Endothelial cell of umbilical vein (primary cell): Measurements from ENCODE around the gene NOX5. TPM values are rescaled to one million over a fixed set of nuclear protein-coding genes. Genes with fewer than 3 reads are reported as not detected.

Experiments
- BruUV-seq: library from RNA; stranded (reverse); fragments of 400-500 nt; replicated peaks from 2 replicates; lab custom pipeline; 2021; lab: Mats Ljungman, UMichigan
- CTCF ChIA-PET: fragments of 300-600, 350-600 bp; sonication (Branson Sonifier 250); formaldehyde crosslinking; loops from one replicate; lab custom pipeline; 2021; ENCODE audit warnings: antibody characterized with exemption, inconsistent platforms; lab: Charles Lee
- POLR2A ChIA-PET: fragments of 300-600, 350-600 bp; sonication (Branson Sonifier 250); formaldehyde crosslinking; loops from one replicate; lab custom pipeline; 2021; ENCODE audit warnings: antibody characterized with exemption, inconsistent platforms; lab: Charles Lee
- DNase-seq: peaks from one replicate; pipeline ENCODE4 v3.0.0-alpha.2; 2011; ENCODE audit warnings: low read depth, low spot score
- FAIRE-seq: peaks from 2 replicates; lab custom pipeline; 2011; peaks lifted over from hg19 to GRCh38; lab: Jason Lieb, UNC
- H2AFZ ChIP-seq: 2 replicates; pipeline ENCODE4 v1.6.0; 2012; ENCODE audit warnings: low read depth, low read length, control low read depth, inconsistent platforms
- H3K27ac ChIP-seq: 2 replicates; pipeline ENCODE4 v1.5.1; 2011; ENCODE audit warnings: low read depth, mild to moderate bottlenecking, control low read depth, low read length, moderate library complexity; ENCODE audit not compliant: insufficient read depth
- H3K27me3 ChIP-seq, 2 experiments: 2 replicates each; pipeline versions ENCODE4 v1.6.0 to v1.6.1; 2011; ENCODE audit warnings: low read length in 2 of 2, mixed read lengths in 1 of 2; ENCODE audit not compliant: control insufficient read depth in 2 of 2, insufficient read depth in 2 of 2
- H3K36me3 ChIP-seq, 2 experiments: 2 replicates in 1 of 2; 3 replicates in 1 of 2; pipeline ENCODE4 v1.5.1; 2011; ENCODE audit warnings: low read length in 2 of 2, mild to moderate bottlenecking in 1 of 2, moderate library complexity in 1 of 2; ENCODE audit not compliant: control insufficient read depth in 2 of 2, insufficient read depth in 2 of 2; ENCODE audit errors: extremely low read depth in 1 of 2
- H3K4me1 ChIP-seq: 3 replicates; pipeline ENCODE4 v1.5.1; 2011; ENCODE audit warnings: mild to moderate bottlenecking, low read length; ENCODE audit not compliant: control insufficient read depth, insufficient read depth; ENCODE audit errors: extremely low read depth
- H3K4me2 ChIP-seq: 2 replicates; pipeline ENCODE4 v1.6.1; 2011; ENCODE audit warnings: low read length, control low read depth, mixed read lengths; ENCODE audit not compliant: insufficient read depth
- H3K4me3 ChIP-seq, 3 experiments: fragments of 200-600 bp in 1 of 3; sonication (generic), shearing (Covaris generic) in 1 of 3; replicated peaks in 1 of 3; 2 replicates each; pipeline ENCODE4 v1.5.1; 2011 to 2016; ENCODE audit warnings: control low read depth in 3 of 3, low read length in 3 of 3, mild to moderate bottlenecking in 2 of 3, inconsistent platforms in 1 of 3, low read depth in 1 of 3, moderate library complexity in 1 of 3; ENCODE audit not compliant: insufficient read depth in 1 of 3
- H3K79me2 ChIP-seq: 2 replicates; pipeline ENCODE4 v1.6.0; 2012; ENCODE audit warnings: low read length, inconsistent platforms; ENCODE audit not compliant: control insufficient read depth, insufficient read depth
- H3K9ac ChIP-seq: replicated peaks from 2 replicates; pipeline ENCODE3; 2011; ENCODE audit warnings: low read length, control low read depth; ENCODE audit not compliant: insufficient read depth; ENCODE audit errors: extremely low read depth
- H3K9me1 ChIP-seq: replicated peaks from 3 replicates; pipeline ENCODE4 v1.6.0; 2011; ENCODE audit warnings: mild to moderate bottlenecking, low read length; ENCODE audit not compliant: control insufficient read depth, insufficient read depth; ENCODE audit errors: extremely low read depth
- H3K9me3 ChIP-seq: replicated peaks from 2 replicates; pipeline ENCODE4 v1.5.1; 2012; ENCODE audit warnings: low read length, inconsistent platforms; ENCODE audit not compliant: control insufficient read depth, insufficient read depth
- H4K20me1 ChIP-seq: replicated peaks from 2 replicates; pipeline ENCODE3; 2011; ENCODE audit warnings: mild to moderate bottlenecking, low read length; ENCODE audit not compliant: control insufficient read depth, insufficient read depth; ENCODE audit errors: extremely low read depth
- JUN ChIP-seq: IDR thresholded peaks from 2 replicates; pipeline ENCODE4 v1.6.1; 2011; ENCODE audit warnings: borderline replicate concordance, low read depth; ENCODE audit not compliant: insufficient read length, insufficient read depth
- dilution Hi-C: fragments of 300-500 bp; cut with MboI; formaldehyde crosslinking; loops from one replicate; pipeline ENCODE4 v1.15.0; 2019; ENCODE audit warnings: low sequenced_read_pairs; ENCODE audit not compliant: extremely low pct_ligation_motif_present
- intact Hi-C: fragments of 100-400 bp; cut with micrococcal nuclease; formaldehyde crosslinking; loops from one replicate; pipeline ENCODE4 v1.10.0; 2022
- polyA plus RNA-seq, 4 experiments: library from polyadenylated mRNA; depleted of rRNA in 3 of 4; stranded (reverse) in 3 of 4; unstranded in 1 of 4; fragments of >200 nt; gene quantifications; 2 replicates each; pipeline versions ENCODE4 v1.2.1 to v1.2.3, GENCODE V29; 2011 to 2012; ENCODE audit warnings: missing spikeins in 1 of 4
- total RNA-seq: library from RNA; stranded (reverse); gene quantifications from 2 replicates; pipeline ENCODE4 v1.2.3, GENCODE V29; 2021
- TF ChIP-seq, protein P1 (sequence below): IDR thresholded peaks from 2 replicates; pipeline ENCODE4 v1.6.1; 2011; ENCODE audit not compliant: insufficient read depth, insufficient read length

NOX5 gene
- total and polyA plus RNA-seq, 2 donors (not counting 3 experiments of a cell fraction or from before 2014, with no cell fraction given) = 0.08 TPM; not detected in 1

DNA sequence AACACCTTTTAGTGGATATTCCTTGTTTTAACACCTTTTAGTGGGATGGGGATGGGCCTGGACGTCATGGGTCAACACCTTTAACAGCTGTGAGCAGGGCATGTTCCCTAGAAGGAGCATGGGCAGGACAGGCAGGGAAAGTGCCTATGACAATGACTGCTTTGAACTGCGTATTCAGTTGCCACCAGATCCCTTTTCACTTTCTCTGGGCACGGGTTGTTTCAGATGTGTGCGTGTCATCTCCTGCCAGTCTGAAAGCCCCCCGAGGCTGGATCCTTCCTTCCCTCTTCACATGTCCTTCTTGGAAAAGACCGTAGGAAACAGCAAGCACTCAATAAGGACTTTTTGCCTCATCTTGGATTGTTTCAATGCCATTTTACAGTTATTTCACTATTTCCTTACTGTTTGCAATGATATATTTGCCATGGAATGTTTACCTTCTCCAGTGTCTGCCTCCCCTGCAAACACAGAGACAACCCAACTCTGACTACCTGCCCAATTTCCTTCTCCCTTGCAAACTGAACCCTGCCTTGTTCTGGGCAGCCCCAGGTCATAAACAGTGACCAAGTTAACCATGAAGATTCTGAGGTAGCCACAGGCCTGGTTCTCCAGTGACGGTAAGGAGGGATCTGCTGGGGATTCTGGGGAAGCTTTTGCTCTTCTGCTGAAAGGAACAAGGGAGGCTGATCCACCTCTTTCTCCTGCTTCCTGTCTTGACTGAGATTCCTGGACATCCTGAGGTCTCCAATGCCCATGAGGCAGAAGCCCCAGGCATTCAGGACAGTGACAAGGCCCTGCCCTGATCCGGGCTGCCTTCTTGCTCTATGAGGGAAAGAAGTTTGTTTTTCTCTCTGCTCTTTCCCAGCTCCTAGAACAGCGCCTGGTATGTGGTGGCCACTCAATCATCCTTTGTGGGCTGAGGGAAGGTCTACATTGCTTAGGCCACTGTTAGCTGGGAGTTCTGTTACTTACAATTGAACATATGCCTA, 51.8 kb downstream of the NOX5 start:
- H3K79me2 ChIP-seq = no peaks in the 10 kb centered on the region
- BruUV-seq = no TSS peak
- H3K4me1 ChIP-seq = peaks cover under 1% of the 10 kb centered on the region
- intact Hi-C loops (no loop called here), dilution Hi-C loops (no loop called here)
- CTCF ChIA-PET = interaction anchor here (1.5 kb wide), 1 partner anchor 159 kb away, joined by 7 read pairs; no protein-coding TSS in a partner anchor
- no peaks in the 10 kb centered on the region for H3K36me3 ChIP-seq
- H2AFZ ChIP-seq = no peak overlapping the region
- no peak overlapping the region for H3K4me3 ChIP-seq
- no peaks in the 10 kb centered on the region for H3K9me1 ChIP-seq
- POLR2A ChIA-PET = no interaction called here
- no peaks in the 10 kb centered on the region for H4K20me1 ChIP-seq
- DNase-seq = no peak
- no peak for TF ChIP-seq JUN
- no peaks in the 10 kb centered on the region for H3K9me3 ChIP-seq
- H3K9ac ChIP-seq = no peak overlapping the region
- H3K27me3 ChIP-seq = no peaks in the 10 kb centered on the region
- no peak for FAIRE-seq
- no peak overlapping the region for H3K27ac ChIP-seq
- H3K4me2 ChIP-seq = no peak overlapping the region

DNA sequence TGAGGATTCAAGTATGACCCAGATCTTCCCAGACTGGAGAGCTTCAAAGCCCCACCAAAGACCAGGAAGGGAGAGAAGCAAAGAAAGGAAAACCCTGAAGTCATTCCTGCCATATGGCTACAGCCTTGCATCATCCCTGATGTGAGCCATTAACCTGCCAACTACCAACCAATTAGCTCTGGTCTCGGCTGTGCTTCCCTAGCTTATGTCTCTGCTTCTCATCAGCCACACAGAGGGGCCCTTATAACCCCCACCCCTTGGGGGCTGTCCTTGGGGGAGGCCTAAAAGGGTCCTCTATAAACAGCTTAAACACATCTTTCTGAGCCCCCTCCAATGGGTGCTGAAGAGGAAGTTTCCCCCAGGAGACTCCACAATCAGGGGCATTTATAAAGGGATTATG, 52.8 kb downstream of the NOX5 start:
- no peaks in the 10 kb centered on the region for H3K36me3 ChIP-seq
- POLR2A ChIA-PET = no interaction called here
- H3K4me3 ChIP-seq = no peak overlapping the region
- no peaks in the 10 kb centered on the region for H3K79me2 ChIP-seq
- H3K27ac ChIP-seq = no peak overlapping the region
- intact Hi-C loops (no loop called here), dilution Hi-C loops (no loop called here)
- CTCF ChIA-PET = interaction anchor here (1.1 to 2.9 kb wide), 3 partner anchors 8 to 158 kb away, joined by 5 to 9 read pairs (median 7); no protein-coding TSS in a partner anchor
- H3K9me3 ChIP-seq = no peaks in the 10 kb centered on the region
- no peak for FAIRE-seq
- TF ChIP-seq, protein P1, sequence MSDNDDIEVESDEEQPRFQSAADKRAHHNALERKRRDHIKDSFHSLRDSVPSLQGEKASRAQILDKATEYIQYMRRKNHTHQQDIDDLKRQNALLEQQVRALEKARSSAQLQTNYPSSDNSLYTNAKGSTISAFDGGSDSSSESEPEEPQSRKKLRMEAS = no peak
- no peaks in the 10 kb centered on the region for H3K27me3 ChIP-seq
- no TSS peak for BruUV-seq
- H3K4me2 ChIP-seq = no peak overlapping the region
- no peak overlapping the region for H2AFZ ChIP-seq
- DNase-seq = no peak
- no peak overlapping the region for H3K9ac ChIP-seq
- H4K20me1 ChIP-seq = no peaks in the 10 kb centered on the region
- no peaks in the 10 kb centered on the region for H3K9me1 ChIP-seq
- H3K4me1 ChIP-seq = no peaks in the 10 kb centered on the region
